K562 (cell line): ENCODE measurements around the gene COL6A2. TPM values are rescaled to one million over a fixed set of nuclear protein-coding genes. Genes with fewer than 3 reads are reported as not detected.

Experiments used
- ATF3 ChIP-seq, 2 experiments: fragments of 450-650 bp in 1 of 2; sonication (generic) in 1 of 2; formaldehyde crosslinking in 1 of 2; IDR thresholded peaks in 1 of 2; conservative IDR thresholded peaks in 1 of 2; 2 replicates each; pipeline versions ENCODE4 v1.6.1 to v1.8.1; 2016 to 2023; ENCODE audit warnings: mild to moderate bottlenecking in 2 of 2, moderate library complexity in 2 of 2, inconsistent platforms in 1 of 2, missing genetic modification reagents in 1 of 2
- ELF4 ChIP-seq: fragments of 450-650 bp; formaldehyde crosslinking; IDR thresholded peaks from 2 replicates; pipeline ENCODE4 v1.4.0; 2022; ENCODE audit warnings: missing genetic modification characterization
- ETS1 ChIP-seq: conservative IDR thresholded peaks from 2 replicates; pipeline ENCODE4 v1.6.1; 2011; ENCODE audit warnings: low read depth, mild to moderate bottlenecking, low read length; ENCODE audit not compliant: control insufficient read depth
- GATA2 ChIP-seq: sonication (generic); formaldehyde crosslinking; IDR thresholded peaks from 2 replicates; pipeline ENCODE4 v1.4.0; 2020; ENCODE audit warnings: mild to moderate bottlenecking, missing genetic modification reagents
- GATAD2B ChIP-seq: fragments of 450-650 bp; IDR thresholded peaks from 2 replicates; pipeline ENCODE4 v1.6.1; 2017; ENCODE audit warnings: mild to moderate bottlenecking, borderline replicate concordance
- IRF9 ChIP-seq: fragments of 450-650 bp; IDR thresholded peaks from 2 replicates; pipeline ENCODE4 v1.6.1; 2016; ENCODE audit warnings: missing biosample characterization, missing genetic modification characterization
- RAD21 ChIP-seq, 2 experiments: fragments of 250-450 bp in 1 of 2; fragments of 450-650 bp in 1 of 2; sonication (Bioruptor Pico) in 1 of 2; formaldehyde crosslinking in 1 of 2; IDR thresholded peaks in 1 of 2; conservative IDR thresholded peaks in 1 of 2; 2 replicates each; pipeline versions ENCODE4 v1.4.0 to v1.8.0; 2020 to 2022; ENCODE audit warnings: mild to moderate bottlenecking in 2 of 2, moderate library complexity in 1 of 2
- RREB1 ChIP-seq: fragments of 250-450 bp; sonication (Bioruptor Pico); IDR thresholded peaks from 2 replicates; pipeline ENCODE4 v1.4.0; 2020
- SIN3B ChIP-seq: fragments of 450-650 bp; IDR thresholded peaks from 2 replicates; pipeline ENCODE4 v1.6.1; 2017; ENCODE audit warnings: low read depth, mild to moderate bottlenecking, moderate library complexity
- TBP ChIP-seq: optimal IDR thresholded peaks from 2 replicates; pipeline ENCODE3; 2011; ENCODE audit warnings: low read depth, low read length, improper control_type of control experiment
- VEZF1 ChIP-seq: fragments of 200-800 bp; sonication (Bioruptor generic); IDR thresholded peaks from 2 replicates; pipeline ENCODE4 v1.6.1; 2017; ENCODE audit warnings: missing genetic modification characterization, missing compliant biosample characterization
- ZBTB7A ChIP-seq: IDR thresholded peaks from 2 replicates; pipeline ENCODE4 v1.6.1; 2011; ENCODE audit warnings: low read depth, mild to moderate bottlenecking, low read length, moderate library complexity, borderline replicate concordance; ENCODE audit not compliant: control insufficient read depth
- ZC3H8 ChIP-seq: fragments of 450-650 bp; IDR thresholded peaks from 2 replicates; pipeline ENCODE4 v1.6.1; 2017
- ZKSCAN3 ChIP-seq: fragments of 250-450 bp; sonication (Bioruptor Pico); IDR thresholded peaks from 2 replicates; pipeline ENCODE4 v1.4.0; 2020
- ZNF695 ChIP-seq: fragments of 450-650 bp; formaldehyde crosslinking; IDR thresholded peaks from 2 replicates; pipeline ENCODE4 v1.4.0; 2020; ENCODE audit warnings: mild to moderate bottlenecking, moderate library complexity
- polyA plus RNA-seq, 8 experiments: library from polyadenylated mRNA; depleted of rRNA in 4 of 8; stranded (reverse) in 5 of 8; unstranded in 3 of 8; fragments of >200 nt; fragmentation: Nextera tagmentation in 2 of 8; fragmentation: Illumina TruSeq in 1 of 8; extraction: Ambion mirVana in 2 of 8; extraction: Trizol in 1 of 8; gene quantifications; 2 replicates each; pipeline versions ENCODE4 v1.2.1 to v1.2.3, GENCODE V29; 2011 to 2014; ENCODE audit warnings: inconsistent platforms in 1 of 8, missing spikeins in 1 of 8
- total RNA-seq, 7 experiments: library from RNA; depleted of rRNA in 6 of 7; stranded (reverse); fragments of >200 nt in 6 of 7; fragmentation: Illumina TruSeq in 2 of 7; extraction: Trizol in 2 of 7; gene quantifications; 2 replicates each; pipeline versions ENCODE4 v1.2.1 to v1.2.3, GENCODE V29; 2011 to 2021; ENCODE audit warnings: low replicate concordance in 1 of 7

Gene COL6A2
- total and polyA plus RNA-seq, 9 of the 15 experiments (the other 6 are each of a cell fraction or from before 2014, with no cell fraction given), result 0.07 to 1.1 (median 0.24) TPM; not detected in 3

GRCh38 chr21:46153247-46154154, 55.6 kb downstream of the COL6A2 start (continued):
- TF ChIP-seq VEZF1 (CRISPR knock-in tag) (peak; percentile 91), SIN3B (0 out of 2 replicates have a peak, but pooled peaks have one; percentile 18), TBP (peak; percentile 46), RAD21 (CRISPR knock-in tag; conservative IDR thresholded peaks at IDR 0.05 in 1 of 2, IDR thresholded peaks at IDR 0.05 in 1 of 2) (peak; percentile 71 to 80), ZC3H8 (no peak), ELF4 (CRISPR knock-in tag) (0 out of 2 replicates have a peak, but pooled peaks have one; percentile 3), GATAD2B (peak; percentile 95; the same call in 1 of the 2 replicates), ZBTB7A (peak; percentile 98), RREB1 (no peak), GATA2 (CRISPR knock-in tag) (no peak), ZNF695 (CRISPR knock-in tag) (no peak), ATF3 (IDR thresholded peaks at IDR 0.05) (no peak), ATF3 (CRISPR knock-in tag; conservative IDR thresholded peaks at IDR 0.05) (no peak), ETS1 (peak; percentile 61; the same call in 1 of the 2 replicates), IRF9 (tag) (no peak), ZKSCAN3 (no peak)
